ENCODE results near the gene PRTG.

GRCh38 chr15:55770261-55770660 lies 27.3 kb upstream of the PRTG start:
- no peak for TF ChIP-seq CTCF (IDR thresholded peaks at IDR 0.05; ENCODE audit: low read depth, low read length)
- no peak for TF ChIP-seq POLR2A (IDR thresholded peaks at IDR 0.05; ENCODE audit: extremely low read depth, insufficient read length)
- no peak for TF ChIP-seq MAX (IDR thresholded peaks at IDR 0.05; ENCODE audit: low read depth, low read length)

Data from NB4 (cell line).